Aortic smooth muscle cell (primary cell): Measurements from ENCODE around the gene CYP4F2. TPM values are rescaled to one million over a fixed set of nuclear protein-coding genes. Genes with fewer than 3 reads are reported as not detected.

ENCODE experiments used
- total RNA-seq: library from RNA; depleted of rRNA; stranded (reverse); fragments of >200 nt; gene quantifications from 2 replicates; pipeline ENCODE4 v1.2.3, GENCODE V29; 2014

CYP4F2 gene, protein sequence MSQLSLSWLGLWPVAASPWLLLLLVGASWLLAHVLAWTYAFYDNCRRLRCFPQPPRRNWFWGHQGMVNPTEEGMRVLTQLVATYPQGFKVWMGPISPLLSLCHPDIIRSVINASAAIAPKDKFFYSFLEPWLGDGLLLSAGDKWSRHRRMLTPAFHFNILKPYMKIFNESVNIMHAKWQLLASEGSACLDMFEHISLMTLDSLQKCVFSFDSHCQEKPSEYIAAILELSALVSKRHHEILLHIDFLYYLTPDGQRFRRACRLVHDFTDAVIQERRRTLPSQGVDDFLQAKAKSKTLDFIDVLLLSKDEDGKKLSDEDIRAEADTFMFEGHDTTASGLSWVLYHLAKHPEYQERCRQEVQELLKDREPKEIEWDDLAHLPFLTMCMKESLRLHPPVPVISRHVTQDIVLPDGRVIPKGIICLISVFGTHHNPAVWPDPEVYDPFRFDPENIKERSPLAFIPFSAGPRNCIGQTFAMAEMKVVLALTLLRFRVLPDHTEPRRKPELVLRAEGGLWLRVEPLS
- not detected in 2 replicates for total RNA-seq

DNA sequence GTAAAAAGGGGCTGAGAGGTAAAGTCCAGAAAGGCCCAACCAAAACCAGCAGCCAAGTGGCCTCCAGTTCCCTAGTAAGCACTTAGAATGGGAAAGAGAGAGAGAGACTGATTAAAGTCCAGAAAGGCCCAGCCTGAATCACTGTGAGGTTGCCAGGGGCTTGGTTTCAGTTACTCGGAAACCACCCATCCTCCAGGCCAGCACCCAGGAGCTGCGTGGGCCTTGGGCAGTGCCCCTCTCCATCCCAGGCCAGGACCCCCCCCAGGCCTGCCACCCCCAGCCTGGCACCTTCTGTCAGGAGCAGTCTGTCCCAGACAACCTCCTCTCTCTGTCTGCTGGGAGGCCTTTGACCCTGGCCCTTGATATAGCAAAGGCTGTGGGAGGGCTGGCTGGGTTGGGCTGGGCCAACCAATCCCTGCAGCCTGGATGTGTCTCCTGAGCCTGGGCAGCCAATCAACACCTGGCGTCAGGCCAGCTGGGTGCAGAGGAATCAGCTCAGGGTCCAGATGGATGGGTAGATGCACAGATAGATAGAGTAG lies at the start of gene CYP4F2:
TSS of gene CYP4F2 (minus strand) at position 337 of the 539 bp plus-strand sequence. CDS start 463 bp downstream, outside the sequence.

DNA sequence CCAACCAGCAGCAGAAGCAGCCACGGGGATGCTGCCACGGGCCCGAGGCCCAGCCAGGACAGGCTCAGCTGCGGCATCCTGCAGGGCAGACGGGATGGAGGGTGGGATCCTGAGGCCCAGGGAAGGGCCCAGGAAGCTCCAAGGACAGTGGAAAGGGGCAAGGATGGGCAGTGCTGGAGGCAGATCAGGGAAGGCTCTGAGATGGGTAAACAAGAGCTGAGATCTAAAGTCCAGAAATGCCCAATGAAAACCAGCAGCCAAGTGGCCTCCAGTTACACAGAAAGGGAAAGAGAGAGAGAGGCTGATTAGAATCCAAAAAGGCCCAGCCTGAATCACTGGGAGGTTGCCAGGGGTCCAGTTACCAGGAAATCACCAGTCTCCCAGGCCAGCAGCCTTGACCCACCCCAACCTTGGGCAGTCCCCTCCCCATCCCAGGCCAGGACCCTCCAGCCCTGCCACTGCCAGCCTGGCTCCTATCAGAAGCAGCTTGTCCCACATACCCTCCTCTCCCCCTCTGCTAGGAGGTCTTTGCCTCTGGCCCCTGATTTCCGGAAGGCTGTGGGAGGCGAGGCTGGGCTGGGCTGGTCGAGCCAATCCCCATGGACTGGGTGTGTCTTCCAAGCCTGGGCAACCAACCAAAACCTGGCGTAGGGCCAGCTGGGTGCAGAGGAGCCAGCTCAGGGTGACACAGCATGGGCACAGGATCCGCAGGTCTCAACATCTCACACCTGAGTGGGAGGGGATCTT lies 36.6 kb upstream of the CYP4F2 start, which contains the start of gene CYP4F11:
TSS of gene CYP4F11 (minus strand) at position 198 of the 747 bp plus-strand sequence. CDS start at position 77, 121 bp downstream.

Other genes starting within 250 kb of the CYP4F2 start
- not detected in 2 replicates for gene CYP4F12, start 225.0 kb downstream of the CYP4F2 start, total RNA-seq
- gene OR10H2, start 170.1 kb downstream of the CYP4F2 start, total RNA-seq = not detected in 2 replicates
- gene OR10H3, start 160.1 kb downstream of the CYP4F2 start, total RNA-seq = not detected in 2 replicates
- gene OR10H5, start 110.4 kb downstream of the CYP4F2 start, total RNA-seq = not detected in 2 replicates
- gene OR10H1, start 82.4 kb downstream of the CYP4F2 start, total RNA-seq = not detected in 2 replicates
- 0.37 and 0.92 TPM in 2 replicates for gene CYP4F11, start 36.5 kb upstream of the CYP4F2 start, total RNA-seq
- not detected in 2 replicates for gene OR10H4, start 50.9 kb upstream of the CYP4F2 start, total RNA-seq
- 1,016 and 1,125 TPM in 2 replicates for gene TPM4, start 178.4 kb upstream of the CYP4F2 start, total RNA-seq
- gene RAB8A, start 213.8 kb upstream of the CYP4F2 start, total RNA-seq = 83.8 and 88.3 TPM in 2 replicates
- gene HSH2D, start 245.6 kb upstream of the CYP4F2 start, total RNA-seq = not detected in 2 replicates